ENCODE data around the gene CDH4.

The CDH4 gene

GRCh38 chr20:61303217-61303616, 51.2 kb downstream of the CDH4 start:
- DNase-seq, result no peak

- DNase-seq, result peak; percentile 18
Observed at GRCh38 chr20:61303675-61304074, 51.6 kb downstream of the CDH4 start.

GRCh38 chr20:61304750-61305149, 52.7 kb downstream of the CDH4 start:
- no peak for DNase-seq

- no peak for DNase-seq
Observed at GRCh38 chr20:61306937-61307475, 54.9 kb downstream of the CDH4 start.

- DNase-seq, result no peak
Observed at GRCh38 chr20:61307686-61308476, 55.8 kb downstream of the CDH4 start.

GRCh38 chr20:61308477-61308774, 56.4 kb downstream of the CDH4 start:
- DNase-seq, result no peak

- DNase-seq, result no peak
Observed at GRCh38 chr20:61310954-61311353, 58.9 kb downstream of the CDH4 start.

- DNase-seq, result no peak
Observed at GRCh38 chr20:61311656-61312387, 59.8 kb downstream of the CDH4 start.

- no peak for DNase-seq
Observed at GRCh38 chr20:61312925-61313324, 60.9 kb downstream of the CDH4 start.

- no peak for DNase-seq
Observed at GRCh38 chr20:61313396-61313795, 61.3 kb downstream of the CDH4 start.

- no peak for DNase-seq
Observed at GRCh38 chr20:61314326-61315010, 62.4 kb downstream of the CDH4 start.

- DNase-seq, result no peak
Observed at GRCh38 chr20:61315319-61315718, 63.3 kb downstream of the CDH4 start.

- no peak for DNase-seq
Observed at GRCh38 chr20:61316346-61316745, 64.3 kb downstream of the CDH4 start.

- DNase-seq, result no peak
Observed at GRCh38 chr20:61317966-61318530, 66.0 kb downstream of the CDH4 start.

- no peak for DNase-seq
Observed at GRCh38 chr20:61320691-61321425, 68.8 kb downstream of the CDH4 start.

GRCh38 chr20:61321481-61321880, 69.4 kb downstream of the CDH4 start:
- DNase-seq, result no peak

GRCh38 chr20:61322151-61322865, 70.2 kb downstream of the CDH4 start:
- no peak for DNase-seq

- DNase-seq, result no peak
Observed at GRCh38 chr20:61324906-61325305, 72.8 kb downstream of the CDH4 start.

- DNase-seq, result no peak
Observed at GRCh38 chr20:61325718-61326117, 73.7 kb downstream of the CDH4 start.

- no peak for DNase-seq
Observed at GRCh38 chr20:61328911-61329558, 77.0 kb downstream of the CDH4 start.

GRCh38 chr20:61330441-61330840, 78.4 kb downstream of the CDH4 start:
- no peak for DNase-seq
